Embryonic facial prominence (tissue), 1 donor: ENCODE measurements around the gene WNT3A.

Experiments
- DNase-seq: peaks from one replicate; pipeline ENCODE4 v3.0.0-alpha.2; 2016; ENCODE audit errors: extremely low spot score

The WNT3A gene

DNA sequence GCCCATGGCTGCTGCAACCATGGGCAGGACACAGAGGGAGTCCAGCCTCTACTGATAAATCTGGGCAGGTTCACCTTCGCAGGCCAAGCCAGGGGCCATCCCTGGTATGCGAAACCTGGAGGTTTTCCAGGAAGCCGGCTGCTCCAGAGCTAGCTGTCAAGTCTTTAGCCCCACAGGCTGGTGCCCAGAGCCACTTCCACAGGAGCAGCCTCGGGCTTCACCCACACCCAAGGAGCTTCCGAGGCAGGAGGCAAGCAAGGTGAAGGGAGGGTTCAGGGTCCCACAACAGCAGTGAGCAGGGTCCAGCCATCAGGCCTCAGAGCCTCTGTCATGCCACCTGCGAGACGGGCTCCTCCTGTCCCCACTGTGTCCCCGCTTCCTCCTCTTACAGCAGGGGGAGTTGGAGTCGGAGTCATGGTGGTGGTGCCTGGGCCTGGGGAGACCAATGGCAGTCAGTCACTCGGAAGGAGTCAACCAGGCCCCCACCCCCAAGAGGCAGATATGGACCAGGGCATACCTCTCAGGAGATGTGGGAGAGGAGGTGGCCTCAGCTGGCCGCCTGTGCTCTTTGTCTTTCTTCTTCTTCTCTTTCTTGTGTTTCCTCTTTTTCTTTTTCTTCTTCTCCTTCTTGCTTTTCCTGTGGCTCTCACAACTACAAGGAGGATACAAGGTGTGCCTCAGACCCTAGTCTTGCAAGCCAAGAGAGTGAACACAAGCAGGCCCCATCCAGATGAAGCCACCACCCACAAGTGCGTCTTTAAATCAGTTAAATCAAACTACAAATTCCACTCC is 94.2 kb downstream of the WNT3A start:
- no peak for DNase-seq

DNA sequence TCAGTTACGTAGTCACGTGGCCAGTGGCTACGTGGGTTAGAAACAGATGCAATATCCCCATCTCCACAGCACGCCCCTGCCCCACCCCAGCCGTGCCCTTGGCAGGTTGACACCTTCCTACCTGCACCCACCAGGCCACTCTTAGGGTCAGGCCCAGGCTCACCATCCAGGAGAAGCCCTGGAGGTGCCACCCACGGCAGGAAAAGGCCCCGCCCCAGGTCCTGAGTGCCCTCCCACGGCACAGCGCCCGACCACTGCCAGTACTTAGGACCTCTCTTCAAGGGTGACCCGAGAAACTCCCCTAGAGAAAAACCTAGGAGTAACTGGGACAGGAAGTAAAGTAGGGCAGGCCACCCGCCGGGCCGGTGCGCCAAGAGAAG is 94.8 kb downstream of the WNT3A start:
- no peak for DNase-seq

DNA sequence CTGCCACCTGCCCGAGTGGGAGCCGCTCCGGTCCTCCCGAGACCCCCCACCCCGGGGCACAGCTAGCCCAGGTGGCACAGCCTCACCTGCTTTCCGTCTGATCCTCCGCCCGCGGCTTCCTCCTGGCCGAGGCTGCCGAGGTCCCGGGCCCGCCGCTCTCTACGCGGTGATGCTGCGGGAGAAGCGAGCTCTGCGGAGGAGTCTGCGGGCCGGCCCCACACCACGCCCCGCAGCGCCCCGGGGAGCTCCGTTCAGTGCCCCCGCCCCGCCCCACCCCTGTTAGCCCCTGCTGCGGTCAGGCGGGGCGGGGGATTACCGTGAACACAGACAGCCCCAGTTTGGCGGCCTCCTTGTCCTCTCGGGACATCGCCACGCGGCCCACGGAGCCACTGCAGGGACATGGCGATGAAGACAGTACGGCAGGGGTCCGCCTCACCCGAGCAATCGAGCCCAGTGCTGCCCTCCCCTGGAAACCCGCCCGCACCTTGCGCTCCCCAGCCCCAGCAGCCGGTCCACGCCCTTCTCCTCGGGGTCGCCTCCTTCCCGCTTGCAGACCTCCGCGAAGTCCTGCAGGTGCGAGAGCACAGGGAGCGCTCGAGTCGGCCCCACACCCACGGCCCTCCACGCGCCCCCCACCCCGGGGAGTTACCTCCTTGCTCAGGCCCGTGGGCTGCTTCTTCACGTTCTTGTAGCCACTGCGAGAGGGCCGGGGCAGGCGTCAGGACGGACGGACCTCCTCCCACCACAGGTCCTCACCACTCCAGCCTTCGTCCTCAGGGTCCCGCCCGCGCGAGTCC is 95.4 kb downstream of the WNT3A start:
- no peak for DNase-seq

DNA sequence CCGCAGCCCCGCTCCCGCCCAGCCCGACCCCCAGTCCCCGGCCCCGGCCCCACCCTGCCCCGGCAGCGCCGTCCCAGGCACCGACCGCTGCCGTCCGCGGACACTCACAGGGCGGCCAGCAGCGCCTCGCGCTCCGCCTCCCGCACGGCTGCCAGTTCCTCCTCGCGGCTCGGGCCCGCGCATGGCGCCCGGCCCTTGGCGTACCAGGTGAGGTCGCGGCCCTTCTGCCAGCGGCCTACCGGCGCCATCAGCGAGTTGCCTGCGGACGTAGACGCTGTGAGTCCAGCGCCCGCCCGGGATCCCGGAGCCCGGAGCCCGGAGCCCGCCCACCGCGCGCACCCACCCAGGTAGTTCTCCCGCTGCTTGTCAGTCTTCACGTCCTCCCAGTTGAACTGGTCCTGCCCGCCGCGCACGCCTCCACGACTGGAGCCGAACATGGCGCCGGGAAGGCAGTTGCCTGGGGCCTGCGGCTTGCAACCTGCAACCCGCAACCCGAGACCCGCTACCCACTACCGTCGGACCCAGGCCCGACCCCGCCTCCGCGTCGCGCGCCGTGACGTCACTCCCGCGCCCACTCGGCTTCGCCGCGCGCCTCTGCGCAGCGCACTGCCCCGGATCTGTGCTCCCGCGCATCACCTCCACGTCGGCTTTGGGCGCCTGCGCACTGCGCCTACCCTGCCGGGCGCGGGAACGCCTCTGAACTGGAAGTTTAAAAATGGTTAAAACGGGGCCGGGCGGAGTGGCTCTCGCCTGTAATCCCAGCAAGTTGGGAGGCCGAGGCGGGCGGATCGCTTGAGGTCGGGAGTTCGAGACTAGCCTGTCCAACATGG is 96.2 kb downstream of the WNT3A start, which contains the start of gene C1orf35:
Gene C1orf35 (minus strand): TSS at position 535 of the 830 bp plus-strand sequence. CDS start 98 bp downstream, at position 437.
- peak; percentile 88 for DNase-seq

DNA sequence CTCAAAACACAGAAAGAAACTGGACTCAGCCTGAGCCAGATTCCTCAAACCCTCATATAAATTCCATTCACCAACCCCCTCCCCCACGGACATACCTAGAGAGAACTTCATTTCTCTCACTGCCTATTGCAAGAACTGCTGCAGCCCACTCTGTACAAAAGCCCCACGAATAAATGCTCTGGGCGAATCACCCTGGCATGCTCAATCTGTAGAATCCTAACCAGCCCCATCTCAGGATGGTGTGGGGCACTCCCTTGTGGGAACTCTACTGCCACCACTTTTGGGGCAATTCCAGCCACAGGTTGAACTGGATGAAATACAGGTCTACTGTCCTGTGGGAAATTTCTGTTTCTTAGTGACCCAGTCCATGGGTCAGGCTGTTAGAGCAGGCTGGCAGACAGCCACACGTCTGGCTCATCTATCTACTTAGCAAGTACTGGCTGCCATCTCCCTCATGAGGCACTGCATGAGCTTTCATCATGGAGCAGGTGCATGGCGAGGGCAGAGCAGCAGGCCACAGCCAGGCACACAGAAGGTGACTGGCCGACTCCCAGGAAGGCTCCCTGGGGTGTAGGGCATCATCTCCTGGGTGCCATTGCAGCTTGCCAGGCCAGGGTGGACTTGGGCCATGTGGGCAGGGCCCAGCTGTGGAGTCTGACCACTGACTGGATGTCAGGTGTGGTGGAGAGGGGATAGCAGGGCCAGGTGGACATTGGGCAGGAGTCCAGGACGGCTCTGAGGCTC is 97.9 kb downstream of the WNT3A start:
- DNase-seq = no peak

- no peak for DNase-seq
Observed at GRCh38 chr1:228105270-228105995, 98.6 kb downstream of the WNT3A start.

GRCh38 chr1:228105996-228106799 is 99.4 kb downstream of the WNT3A start:
- no peak for DNase-seq

- DNase-seq = no peak
Observed at GRCh38 chr1:228106800-228107054, 99.9 kb downstream of the WNT3A start.

DNA sequence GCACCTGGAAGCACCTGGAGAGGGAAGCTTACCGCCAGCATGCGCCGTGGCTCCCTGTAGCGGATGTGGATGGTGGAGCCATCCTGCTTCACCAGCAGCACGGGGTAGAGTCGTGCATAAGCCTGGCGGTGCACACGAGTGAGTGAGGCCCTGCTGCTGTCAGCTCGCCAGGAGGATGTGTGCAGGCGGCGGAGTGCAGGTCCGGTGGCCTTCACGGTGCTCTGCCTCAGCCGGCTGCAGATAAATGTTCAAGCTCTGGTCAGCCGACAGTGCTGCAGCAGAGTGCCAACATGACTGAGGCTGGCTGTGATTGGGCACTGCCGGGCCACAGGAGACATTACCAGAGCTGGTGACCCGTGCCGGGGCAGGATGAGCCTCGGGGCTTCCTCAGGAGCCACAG is 100.8 kb downstream of the WNT3A start:
- no peak for DNase-seq

DNA sequence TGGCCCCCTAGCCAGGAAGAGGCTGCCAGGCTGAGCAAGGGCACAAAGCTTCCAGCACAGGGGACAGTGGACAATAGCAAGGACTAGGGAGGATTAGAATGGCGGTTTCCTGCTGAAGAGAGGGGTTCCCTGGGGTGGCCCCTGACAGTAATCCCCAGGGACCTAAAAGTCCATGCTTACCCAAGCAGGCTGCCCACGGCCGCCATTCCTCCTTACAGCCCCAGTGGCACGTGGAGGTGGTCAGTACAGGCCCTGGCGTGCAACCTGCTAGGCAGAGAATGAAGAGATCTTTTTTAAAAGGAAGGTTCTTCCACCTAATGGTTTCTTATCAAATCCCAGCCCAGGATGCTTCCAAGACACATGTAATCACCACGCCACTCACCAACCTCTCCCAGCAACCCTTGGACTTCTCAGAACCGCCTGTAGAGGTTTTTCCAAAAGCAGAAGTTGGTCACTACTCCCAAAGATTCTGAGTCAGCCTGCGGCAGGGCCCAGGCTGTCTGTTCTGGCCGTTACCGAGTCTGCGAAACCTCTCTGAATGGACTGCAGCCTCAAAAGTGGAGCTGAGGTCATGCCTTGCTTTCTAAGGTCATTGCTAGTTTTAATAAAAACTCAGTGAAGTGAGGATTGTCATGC is 101.4 kb downstream of the WNT3A start:
- DNase-seq = no peak

DNA sequence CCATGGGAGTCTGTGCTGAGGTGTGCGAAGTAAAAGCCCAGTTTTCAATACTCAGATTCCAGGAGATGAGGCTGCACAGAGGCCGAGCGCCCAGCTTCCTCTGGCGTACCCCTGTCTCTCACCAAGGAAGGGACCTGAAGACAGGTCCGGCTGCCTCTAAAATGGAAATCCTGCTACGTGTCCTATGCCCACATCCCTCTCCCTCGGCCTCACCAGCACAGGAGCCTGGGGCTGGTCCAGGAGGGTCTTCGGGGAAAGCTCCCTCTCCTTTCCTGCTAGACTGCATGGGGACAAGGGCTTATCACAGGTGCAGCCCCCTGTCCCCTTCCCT is 101.9 kb downstream of the WNT3A start:
- DNase-seq = no peak

GRCh38 chr1:228109073-228109961 is 102.5 kb downstream of the WNT3A start, which contains the start of gene MRPL55:
MRPL55 (minus strand) TSS chr1:228109299; CDS start chr1:228108260, 1,039 bp downstream.
- peak; percentile 94 for DNase-seq

DNA sequence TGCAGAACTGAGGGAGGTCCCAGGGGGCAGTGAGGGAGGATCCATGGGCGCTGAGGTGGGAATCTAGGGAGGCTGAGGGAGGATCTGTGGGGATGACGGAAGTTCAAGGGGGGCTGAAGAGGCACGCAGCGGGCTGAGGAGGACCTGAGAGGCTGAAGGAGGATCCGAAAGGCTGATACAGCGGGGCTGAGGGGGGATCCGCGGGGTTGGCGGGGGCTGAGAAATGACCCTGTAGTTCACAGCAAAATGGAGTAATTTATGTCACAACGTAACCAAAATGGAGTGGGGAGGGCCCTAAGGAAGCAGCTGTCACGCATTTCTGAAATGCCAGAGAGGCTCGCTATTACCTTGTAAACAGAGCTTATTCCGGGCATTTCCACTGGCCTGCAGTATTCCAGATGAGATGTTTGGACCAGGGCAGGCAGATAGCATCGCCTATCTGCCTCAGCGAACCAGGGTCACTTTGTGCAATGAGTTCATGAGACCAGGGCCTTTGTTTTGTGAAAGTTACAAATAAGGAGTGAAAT is 103.2 kb downstream of the WNT3A start:
- no peak for DNase-seq

DNA sequence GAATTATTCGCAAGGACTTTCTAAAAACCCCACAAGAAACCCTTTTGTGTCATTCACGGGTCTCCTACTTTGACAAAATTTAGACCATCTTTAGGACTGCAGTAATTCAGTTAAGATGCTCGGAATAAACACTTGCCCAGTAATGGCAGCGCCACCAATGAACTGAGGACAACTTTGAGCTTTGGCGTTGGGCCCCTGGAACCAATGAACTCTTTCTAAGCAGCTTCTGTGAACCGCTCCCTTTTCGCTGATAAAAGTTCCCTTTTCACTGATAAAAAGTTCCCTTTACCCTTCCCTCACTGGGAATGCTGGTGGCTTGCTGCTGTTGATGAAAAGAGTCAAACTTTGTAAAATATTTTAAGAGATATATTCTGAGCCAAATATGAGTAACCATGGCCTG is 103.8 kb downstream of the WNT3A start:
- no peak for DNase-seq
